ENCODE results near the gene ATE1. TPM values are rescaled to one million over a fixed set of nuclear protein-coding genes. Genes with fewer than 3 reads are reported as not detected.

ATE1 gene
- total RNA-seq, 1 experiment from 2014 or later: 18.7 TPM

DNA sequence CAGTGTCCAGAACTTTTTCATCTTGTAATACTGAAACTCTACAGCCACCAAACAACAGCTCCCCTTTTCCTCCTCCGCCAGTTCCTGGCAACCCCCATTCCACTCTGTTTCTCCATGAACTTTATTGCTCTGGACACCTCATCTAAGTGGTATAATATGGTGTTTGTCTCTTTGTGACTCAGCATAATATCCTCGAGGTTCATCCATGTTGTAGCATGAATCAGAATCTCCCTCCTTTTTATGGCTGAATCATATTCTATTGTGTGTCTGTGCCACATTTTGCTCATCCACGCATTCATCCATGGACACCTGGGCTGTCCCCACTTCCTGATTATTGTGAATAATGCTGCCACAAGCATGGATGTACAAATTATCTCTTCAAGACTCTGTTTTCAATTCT, 205.2 kb downstream of the ATE1 start:
- H3K36me3 Mint-ChIP-seq (ENCODE audit: insufficient read depth, unreplicated experiment): no peaks in the 10 kb centered on the region
- no peak overlapping the region for H3K4me3 Mint-ChIP-seq (ENCODE audit: low read depth, unreplicated experiment)
- BruUV-seq (replicated peaks): no TSS peak
- CTCF ChIA-PET: no interaction called here
- no peak for DNase-seq
- peaks cover 5% of the 10 kb centered on the region for H3K9me3 Mint-ChIP-seq (ENCODE audit: low read depth, unreplicated experiment)
- H3K27ac Mint-ChIP-seq (ENCODE audit: unreplicated experiment): no peak overlapping the region
- no peaks in the 10 kb centered on the region for H3K4me1 Mint-ChIP-seq (ENCODE audit: low read depth, unreplicated experiment)
- H3K27me3 Mint-ChIP-seq (ENCODE audit: unreplicated experiment): peaks cover 12% of the 10 kb centered on the region
- TF ChIP-seq, protein P1, sequence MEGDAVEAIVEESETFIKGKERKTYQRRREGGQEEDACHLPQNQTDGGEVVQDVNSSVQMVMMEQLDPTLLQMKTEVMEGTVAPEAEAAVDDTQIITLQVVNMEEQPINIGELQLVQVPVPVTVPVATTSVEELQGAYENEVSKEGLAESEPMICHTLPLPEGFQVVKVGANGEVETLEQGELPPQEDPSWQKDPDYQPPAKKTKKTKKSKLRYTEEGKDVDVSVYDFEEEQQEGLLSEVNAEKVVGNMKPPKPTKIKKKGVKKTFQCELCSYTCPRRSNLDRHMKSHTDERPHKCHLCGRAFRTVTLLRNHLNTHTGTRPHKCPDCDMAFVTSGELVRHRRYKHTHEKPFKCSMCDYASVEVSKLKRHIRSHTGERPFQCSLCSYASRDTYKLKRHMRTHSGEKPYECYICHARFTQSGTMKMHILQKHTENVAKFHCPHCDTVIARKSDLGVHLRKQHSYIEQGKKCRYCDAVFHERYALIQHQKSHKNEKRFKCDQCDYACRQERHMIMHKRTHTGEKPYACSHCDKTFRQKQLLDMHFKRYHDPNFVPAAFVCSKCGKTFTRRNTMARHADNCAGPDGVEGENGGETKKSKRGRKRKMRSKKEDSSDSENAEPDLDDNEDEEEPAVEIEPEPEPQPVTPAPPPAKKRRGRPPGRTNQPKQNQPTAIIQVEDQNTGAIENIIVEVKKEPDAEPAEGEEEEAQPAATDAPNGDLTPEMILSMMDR (IDR thresholded peaks at IDR 0.05; ENCODE audit: unreplicated experiment): no peak
- intact Hi-C loops (cut with micrococcal nuclease; ENCODE audit: unreplicated experiment): no loop called here

- Mint-ChIP-seq H3K9me3 (ENCODE audit: low read depth, unreplicated experiment) (peaks cover 5% of the 10 kb centered on the region), H3K27me3 (ENCODE audit: unreplicated experiment) (peaks cover 12% of the 10 kb centered on the region), H3K36me3 (ENCODE audit: insufficient read depth, unreplicated experiment) (no peaks in the 10 kb centered on the region), H3K4me3 (ENCODE audit: low read depth, unreplicated experiment) (no peak overlapping the region), H3K27ac (ENCODE audit: unreplicated experiment) (no peak overlapping the region), H3K4me1 (ENCODE audit: low read depth, unreplicated experiment) (no peaks in the 10 kb centered on the region)
- intact Hi-C loops (cut with micrococcal nuclease; ENCODE audit: unreplicated experiment): no loop called here
- no TSS peak for BruUV-seq (replicated peaks)
- TF ChIP-seq, protein P1 (IDR thresholded peaks at IDR 0.05; ENCODE audit: unreplicated experiment): no peak
- no peak for DNase-seq
- CTCF ChIA-PET: no interaction called here
These were observed 206.6 kb downstream of the ATE1 start for GRCh38 chr10:121721257-121721656.

GRCh38 chr10:121715969-121716368, 211.9 kb downstream of the ATE1 start:
- Mint-ChIP-seq H3K36me3 (ENCODE audit: insufficient read depth, unreplicated experiment) (no peaks in the 10 kb centered on the region), H3K4me1 (ENCODE audit: low read depth, unreplicated experiment) (no peaks in the 10 kb centered on the region), H3K4me3 (ENCODE audit: low read depth, unreplicated experiment) (no peak overlapping the region), H3K9me3 (ENCODE audit: low read depth, unreplicated experiment) (peaks cover 5% of the 10 kb centered on the region), H3K27me3 (ENCODE audit: unreplicated experiment) (no peaks in the 10 kb centered on the region), H3K27ac (ENCODE audit: unreplicated experiment) (no peak overlapping the region)
- no peak for DNase-seq
- intact Hi-C loops (cut with micrococcal nuclease; ENCODE audit: unreplicated experiment): no loop called here
- BruUV-seq (replicated peaks): no TSS peak
- TF ChIP-seq, protein P1 (IDR thresholded peaks at IDR 0.05; ENCODE audit: unreplicated experiment): no peak
- CTCF ChIA-PET: no interaction called here

GRCh38 chr10:121715076-121715475, 212.8 kb downstream of the ATE1 start:
- no peaks in the 10 kb centered on the region for H3K27me3 Mint-ChIP-seq (ENCODE audit: unreplicated experiment)
- no peak for DNase-seq
- TF ChIP-seq, protein P1 (IDR thresholded peaks at IDR 0.05; ENCODE audit: unreplicated experiment): no peak
- H3K27ac Mint-ChIP-seq (ENCODE audit: unreplicated experiment): no peak overlapping the region
- CTCF ChIA-PET: no interaction called here
- peaks cover 3% of the 10 kb centered on the region for H3K9me3 Mint-ChIP-seq (ENCODE audit: low read depth, unreplicated experiment)
- H3K4me1 Mint-ChIP-seq (ENCODE audit: low read depth, unreplicated experiment): no peaks in the 10 kb centered on the region
- intact Hi-C loops (cut with micrococcal nuclease; ENCODE audit: unreplicated experiment): no loop called here
- no TSS peak for BruUV-seq (replicated peaks)
- H3K36me3 Mint-ChIP-seq (ENCODE audit: insufficient read depth, unreplicated experiment): no peaks in the 10 kb centered on the region
- H3K4me3 Mint-ChIP-seq (ENCODE audit: low read depth, unreplicated experiment): no peak overlapping the region

All from Calu3 (cell line).